ENCODE results near the gene TMEM158.

- TF ChIP-seq EZH2 (IDR thresholded peaks at IDR 0.05; ENCODE audit: borderline replicate concordance, control insufficient read depth, low read depth, low read length): no peak
- no peak for TF ChIP-seq POLR2A (IDR thresholded peaks at IDR 0.05; ENCODE audit: low read depth, low read length)
- no peak for TF ChIP-seq SMAD1 (IDR thresholded peaks at IDR 0.05; ENCODE audit: low read depth, partially characterized antibody)
- TF ChIP-seq SKIL (IDR thresholded peaks at IDR 0.05; ENCODE audit: low read depth, poor library complexity, severe bottlenecking): no peak
- no peak for TF ChIP-seq ZBTB11 (CRISPR knock-in tag; IDR thresholded peaks at IDR 0.05)
- no peak for TF ChIP-seq SIN3A (IDR thresholded peaks at IDR 0.05; ENCODE audit: low read depth, low read length)
- TF ChIP-seq CHD2 (IDR thresholded peaks at IDR 0.05; ENCODE audit: borderline replicate concordance, low read depth, low read length): no peak
- TF ChIP-seq POLR2AphosphoS5 (IDR thresholded peaks at IDR 0.05; ENCODE audit: low read length): no peak
- TF ChIP-seq EP300 (IDR thresholded peaks at IDR 0.05; ENCODE audit: borderline replicate concordance in 1 of 2, control insufficient read depth in 1 of 2, low read depth in 2 of 2, low read length in 2 of 2): no peak
- no peak for TF ChIP-seq PAX8 (IDR thresholded peaks at IDR 0.05)
- no peak for TF ChIP-seq REST (IDR thresholded peaks at IDR 0.05; ENCODE audit: low read depth, low read length)
Observed at GRCh38 chr3:45218578-45219390, 7.3 kb downstream of the TMEM158 start.

Measured in GM12878 (cell line).